Duodenal mucosa (tissue), 2 donors: ENCODE results near the gene ZAP70.

Source experiments
- H3K27ac ChIP-seq: one replicate; pipeline ENCODE4 v1.7.0; 2013; ENCODE audit warnings: low read depth, low read length
- H3K27me3 ChIP-seq, 2 donors: one replicate each; pipeline ENCODE4 v1.7.0; 2013; ENCODE audit warnings: low read length in 2 of 2, control low read depth in 1 of 2; ENCODE audit not compliant: insufficient read depth in 2 of 2, control insufficient read depth in 1 of 2
- H3K36me3 ChIP-seq, 2 donors: one replicate each; pipeline ENCODE4 v1.7.0; 2013; ENCODE audit warnings: low read length in 2 of 2, control low read depth in 1 of 2; ENCODE audit not compliant: insufficient read depth in 2 of 2, control insufficient read depth in 1 of 2
- H3K4me1 ChIP-seq, 2 donors: one replicate each; pipeline ENCODE4 v1.7.0; 2013; ENCODE audit warnings: low read length in 2 of 2, control low read depth in 1 of 2; ENCODE audit not compliant: insufficient read depth in 2 of 2, control insufficient read depth in 1 of 2
- H3K4me3 ChIP-seq, 2 donors: one replicate each; pipeline ENCODE4 v1.7.0; 2013; ENCODE audit warnings: low read length in 2 of 2, low read depth in 1 of 2
- H3K9ac ChIP-seq, 2 donors: one replicate each; pipeline ENCODE4 v1.7.0; 2013; ENCODE audit warnings: low read length in 2 of 2, low read depth in 1 of 2
- H3K9me3 ChIP-seq, 2 donors: one replicate each; pipeline ENCODE4 v1.7.0; 2013; ENCODE audit warnings: low read length in 2 of 2, control low read depth in 1 of 2; ENCODE audit not compliant: control insufficient read depth in 1 of 2

The ZAP70 gene

DNA sequence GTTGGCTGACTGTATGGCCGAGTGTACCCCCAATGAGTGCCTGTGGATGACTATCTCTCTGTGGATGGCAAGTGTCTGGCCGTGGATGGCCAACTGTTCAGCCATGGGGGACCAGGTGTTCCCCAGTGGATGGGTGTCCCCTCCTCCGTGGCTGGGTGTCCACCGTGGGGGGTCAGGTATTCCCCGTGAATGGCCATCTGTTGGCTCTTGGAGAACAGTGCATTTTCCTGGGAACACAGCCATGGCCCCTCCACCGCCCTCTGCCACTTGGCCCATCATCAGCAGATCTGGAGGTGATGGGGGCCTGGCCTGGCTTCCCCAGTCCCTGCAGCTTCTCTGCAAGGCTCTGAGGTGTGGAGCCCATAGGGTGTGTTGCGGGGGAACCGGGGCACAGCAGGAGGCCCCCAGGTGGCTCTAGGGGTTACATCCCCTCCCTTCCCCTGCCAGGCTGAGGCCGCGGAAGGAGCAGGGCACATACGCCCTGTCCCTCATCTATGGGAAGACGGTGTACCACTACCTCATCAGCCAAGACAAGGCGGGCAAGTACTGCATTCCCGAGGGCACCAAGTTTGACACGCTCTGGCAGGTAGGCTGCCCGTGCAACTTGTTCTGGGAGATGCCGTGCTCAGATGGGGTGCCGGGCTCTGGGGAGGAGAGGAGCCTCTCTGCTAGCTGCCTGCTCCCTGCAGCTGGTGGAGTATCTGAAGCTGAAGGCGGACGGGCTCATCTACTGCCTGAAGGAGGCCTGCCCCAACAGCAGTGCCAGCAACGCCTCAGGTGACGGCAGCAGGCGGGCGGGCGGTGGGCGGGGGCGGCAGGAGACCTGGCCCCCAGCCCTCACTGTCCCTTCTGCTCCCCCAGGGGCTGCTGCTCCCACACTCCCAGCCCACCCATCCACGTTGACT, 19.3 kb downstream of the ZAP70 start:
- H3K9me3 ChIP-seq, result no peaks in the 10 kb centered on the region
- H3K4me3 ChIP-seq, result no peak overlapping the region
- peaks cover 0 to 9% of the 10 kb centered on the region in 2 donors for H3K4me1 ChIP-seq
- H3K9ac ChIP-seq, result no peak overlapping the region
- no peak overlapping the region for H3K27ac ChIP-seq
- H3K27me3 ChIP-seq, result no peaks in the 10 kb centered on the region
- no peaks in the 10 kb centered on the region for H3K36me3 ChIP-seq

DNA sequence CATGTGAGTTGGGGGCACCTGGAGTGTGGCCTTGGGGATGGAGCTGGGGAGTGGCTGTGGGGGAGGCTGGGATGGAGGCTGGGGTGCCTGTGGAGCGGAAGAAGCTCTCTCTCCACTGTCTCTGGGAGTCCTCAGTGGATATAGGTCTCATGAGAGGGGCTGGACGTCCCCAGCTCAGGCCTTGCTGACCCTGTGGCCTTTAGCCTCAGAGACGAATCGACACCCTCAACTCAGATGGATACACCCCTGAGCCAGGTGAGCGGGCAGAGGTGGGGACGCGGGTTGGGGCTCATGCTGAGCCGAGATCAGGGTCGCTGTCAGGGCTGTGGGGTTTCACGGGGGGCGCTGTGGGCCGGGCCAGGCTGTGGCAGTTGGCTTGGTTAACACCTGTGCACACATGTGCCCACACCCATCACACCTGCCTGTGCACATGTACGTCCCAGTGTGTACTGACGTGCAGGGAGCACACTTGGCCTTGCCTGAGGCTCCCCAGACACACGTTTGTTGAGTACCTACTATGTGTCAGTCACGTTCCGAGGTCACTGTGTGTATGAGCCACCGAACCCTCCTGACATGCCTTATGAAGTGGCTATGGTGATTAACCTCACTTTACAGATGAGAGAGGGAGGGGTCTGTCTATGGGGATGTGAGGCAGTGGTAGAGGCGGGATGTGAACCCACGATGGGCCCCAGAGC, 20.1 kb downstream of the ZAP70 start:
- H3K4me3 ChIP-seq, result no peak overlapping the region
- no peaks in the 10 kb centered on the region for H3K9me3 ChIP-seq
- no peak overlapping the region for H3K27ac ChIP-seq
- peaks cover 0 to under 1% of the 10 kb centered on the region in 2 donors for H3K4me1 ChIP-seq
- H3K36me3 ChIP-seq, result no peaks in the 10 kb centered on the region
- H3K27me3 ChIP-seq, result no peaks in the 10 kb centered on the region
- no peak overlapping the region for H3K9ac ChIP-seq

DNA sequence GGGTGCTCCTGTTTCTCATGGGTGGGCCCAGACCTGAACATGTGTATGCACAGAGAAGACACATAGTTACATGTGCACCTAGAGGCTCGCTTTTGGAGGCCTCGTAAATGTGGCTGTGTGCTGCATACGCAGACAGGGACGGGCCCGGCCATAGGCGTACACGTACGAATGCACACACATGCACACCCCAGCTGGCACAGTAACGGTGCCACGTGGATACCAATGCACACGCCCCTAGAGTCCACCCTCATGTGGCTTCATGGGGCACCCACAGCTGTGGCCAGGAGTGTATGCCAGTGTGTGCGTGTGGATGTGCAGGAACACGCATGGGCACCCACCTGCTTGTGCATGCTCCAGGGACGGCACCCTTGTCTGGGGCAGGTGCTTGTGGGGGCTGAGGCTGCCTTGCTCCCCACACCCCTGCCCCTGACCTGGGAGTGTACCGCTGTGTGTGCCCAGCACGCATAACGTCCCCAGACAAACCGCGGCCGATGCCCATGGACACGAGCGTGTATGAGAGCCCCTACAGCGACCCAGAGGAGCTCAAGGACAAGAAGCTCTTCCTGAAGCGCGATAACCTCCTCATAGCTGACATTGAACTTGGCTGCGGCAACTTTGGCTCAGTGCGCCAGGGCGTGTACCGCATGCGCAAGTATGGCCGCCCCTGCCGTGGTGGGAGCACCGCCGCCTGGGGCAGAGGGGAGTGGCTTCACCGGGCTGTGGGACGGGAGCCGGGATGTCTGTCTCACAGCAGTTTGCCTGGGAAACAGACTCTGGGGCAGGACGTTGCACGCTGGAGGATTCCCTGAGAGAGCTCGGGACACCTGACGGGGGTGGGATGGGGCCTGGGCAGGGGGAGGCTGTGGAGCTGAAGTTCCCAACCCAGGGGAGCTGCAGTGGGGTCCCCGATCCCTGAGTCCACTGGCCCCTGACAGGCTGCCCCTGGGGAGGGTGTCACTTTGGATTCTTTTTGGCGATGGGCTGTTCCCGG, 21.0 kb downstream of the ZAP70 start:
- Histone ChIP-seq H3K9ac (no peak overlapping the region), H3K9me3 (no peaks in the 10 kb centered on the region), H3K27ac (no peak overlapping the region), H3K4me3 (no peak overlapping the region), H3K27me3 (no peaks in the 10 kb centered on the region), H3K4me1 (no peaks in the 10 kb centered on the region), H3K36me3 (no peaks in the 10 kb centered on the region)

DNA sequence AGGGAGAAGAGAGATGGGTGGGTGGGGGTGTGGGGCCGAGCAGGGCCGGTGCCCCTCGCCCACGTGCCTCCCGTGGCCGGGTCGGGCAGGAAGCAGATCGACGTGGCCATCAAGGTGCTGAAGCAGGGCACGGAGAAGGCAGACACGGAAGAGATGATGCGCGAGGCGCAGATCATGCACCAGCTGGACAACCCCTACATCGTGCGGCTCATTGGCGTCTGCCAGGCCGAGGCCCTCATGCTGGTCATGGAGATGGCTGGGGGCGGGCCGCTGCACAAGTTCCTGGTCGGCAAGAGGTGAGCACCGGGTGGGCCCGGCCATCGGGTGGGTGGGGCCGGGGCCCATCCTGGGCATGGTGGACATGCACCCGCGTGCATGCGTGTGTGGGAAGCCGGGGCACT, 21.8 kb downstream of the ZAP70 start:
- H3K27me3 ChIP-seq, result no peaks in the 10 kb centered on the region
- H3K9ac ChIP-seq, result no peak overlapping the region
- H3K36me3 ChIP-seq, result no peaks in the 10 kb centered on the region
- H3K4me1 ChIP-seq, result no peaks in the 10 kb centered on the region
- no peak overlapping the region for H3K4me3 ChIP-seq
- no peaks in the 10 kb centered on the region for H3K9me3 ChIP-seq
- no peak overlapping the region for H3K27ac ChIP-seq

DNA sequence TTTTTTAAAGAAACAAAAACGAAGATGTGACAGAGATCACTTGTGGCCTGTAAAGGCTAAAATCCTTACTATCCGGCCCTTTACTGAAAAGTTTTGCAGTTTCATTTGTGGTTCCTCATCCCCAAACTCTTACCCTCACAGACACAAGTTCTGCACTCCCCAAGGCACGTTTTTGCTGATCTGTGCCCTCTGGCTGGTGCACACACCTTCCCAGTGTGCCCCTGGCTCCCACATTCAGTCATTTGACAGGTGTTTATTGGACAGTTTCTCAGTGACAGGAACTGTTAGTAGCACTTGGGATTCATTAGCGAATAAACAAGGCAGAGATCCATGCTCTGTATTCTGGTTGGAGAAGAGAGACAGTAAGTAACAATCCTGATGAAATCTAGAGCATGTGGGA, 22.8 kb downstream of the ZAP70 start:
- no peak overlapping the region for H3K27ac ChIP-seq
- H3K4me1 ChIP-seq, result no peaks in the 10 kb centered on the region
- H3K4me3 ChIP-seq, result no peak overlapping the region
- H3K27me3 ChIP-seq, result no peaks in the 10 kb centered on the region
- no peaks in the 10 kb centered on the region for H3K9me3 ChIP-seq
- no peaks in the 10 kb centered on the region for H3K36me3 ChIP-seq
- H3K9ac ChIP-seq, result no peak overlapping the region

DNA sequence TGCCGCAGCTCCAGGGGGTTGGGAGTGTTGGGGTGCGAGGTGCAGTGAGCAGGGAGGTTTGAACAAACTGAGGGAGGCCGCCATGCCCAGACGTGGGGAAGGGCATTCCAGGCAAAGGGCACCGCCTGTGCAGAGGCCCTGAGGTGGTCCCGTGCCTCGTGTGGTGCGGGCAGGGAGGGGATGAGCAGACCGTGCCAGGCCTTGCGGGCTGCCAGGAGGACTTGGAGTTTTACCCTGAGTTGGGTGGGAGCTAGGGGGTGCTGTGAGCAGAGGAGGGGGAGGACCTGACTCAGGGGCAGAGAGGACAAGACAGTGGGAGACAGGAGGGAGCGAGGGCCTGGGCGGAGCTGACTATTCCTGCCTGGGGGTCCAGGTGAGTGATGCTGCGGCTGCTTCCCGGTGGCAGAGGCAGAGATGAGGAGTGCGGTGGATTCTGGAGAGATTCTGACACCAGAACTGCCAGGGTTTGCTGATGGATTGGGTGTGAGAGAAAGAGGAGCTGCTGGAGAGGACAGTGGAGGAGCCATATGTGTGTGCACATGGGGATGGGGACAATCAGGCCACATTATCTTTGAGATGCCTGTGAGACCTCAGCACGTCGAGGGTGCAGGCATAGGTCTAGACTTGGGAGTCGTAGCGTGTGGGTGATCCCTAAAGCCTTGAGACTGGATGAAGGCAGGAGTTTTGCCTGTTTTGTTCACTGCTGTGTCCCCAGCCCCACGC, 23.4 kb downstream of the ZAP70 start:
- H3K4me1 ChIP-seq, result no peaks in the 10 kb centered on the region
- no peaks in the 10 kb centered on the region for H3K36me3 ChIP-seq
- H3K9me3 ChIP-seq, result no peaks in the 10 kb centered on the region
- no peak overlapping the region for H3K27ac ChIP-seq
- H3K9ac ChIP-seq, result no peak overlapping the region
- no peak overlapping the region for H3K4me3 ChIP-seq
- H3K27me3 ChIP-seq, result no peaks in the 10 kb centered on the region

DNA sequence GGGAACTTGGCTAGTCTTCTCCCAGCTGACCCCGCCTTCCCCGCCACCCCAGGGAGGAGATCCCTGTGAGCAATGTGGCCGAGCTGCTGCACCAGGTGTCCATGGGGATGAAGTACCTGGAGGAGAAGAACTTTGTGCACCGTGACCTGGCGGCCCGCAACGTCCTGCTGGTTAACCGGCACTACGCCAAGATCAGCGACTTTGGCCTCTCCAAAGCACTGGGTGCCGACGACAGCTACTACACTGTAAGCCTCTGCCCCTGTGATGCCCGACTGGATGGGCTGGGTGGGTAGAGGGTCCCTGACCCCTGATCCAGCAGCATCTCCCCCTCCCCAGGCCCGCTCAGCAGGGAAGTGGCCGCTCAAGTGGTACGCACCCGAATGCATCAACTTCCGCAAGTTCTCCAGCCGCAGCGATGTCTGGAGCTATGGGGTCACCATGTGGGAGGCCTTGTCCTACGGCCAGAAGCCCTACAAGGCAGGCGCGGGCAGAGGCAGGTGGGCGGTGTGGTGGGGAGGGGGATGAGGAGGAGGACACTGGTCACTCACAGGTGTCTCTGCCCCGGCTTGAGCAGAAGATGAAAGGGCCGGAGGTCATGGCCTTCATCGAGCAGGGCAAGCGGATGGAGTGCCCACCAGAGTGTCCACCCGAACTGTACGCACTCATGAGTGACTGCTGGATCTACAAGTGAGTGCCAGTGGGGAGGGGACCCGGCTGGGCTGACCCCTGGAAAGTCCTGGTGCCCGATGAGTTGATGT, 24.2 kb downstream of the ZAP70 start:
- Histone ChIP-seq H3K27me3 (no peaks in the 10 kb centered on the region), H3K27ac (no peak overlapping the region), H3K9me3 (no peaks in the 10 kb centered on the region), H3K9ac (no peak overlapping the region), H3K4me3 (no peak overlapping the region), H3K4me1 (no peaks in the 10 kb centered on the region), H3K36me3 (no peaks in the 10 kb centered on the region)

DNA sequence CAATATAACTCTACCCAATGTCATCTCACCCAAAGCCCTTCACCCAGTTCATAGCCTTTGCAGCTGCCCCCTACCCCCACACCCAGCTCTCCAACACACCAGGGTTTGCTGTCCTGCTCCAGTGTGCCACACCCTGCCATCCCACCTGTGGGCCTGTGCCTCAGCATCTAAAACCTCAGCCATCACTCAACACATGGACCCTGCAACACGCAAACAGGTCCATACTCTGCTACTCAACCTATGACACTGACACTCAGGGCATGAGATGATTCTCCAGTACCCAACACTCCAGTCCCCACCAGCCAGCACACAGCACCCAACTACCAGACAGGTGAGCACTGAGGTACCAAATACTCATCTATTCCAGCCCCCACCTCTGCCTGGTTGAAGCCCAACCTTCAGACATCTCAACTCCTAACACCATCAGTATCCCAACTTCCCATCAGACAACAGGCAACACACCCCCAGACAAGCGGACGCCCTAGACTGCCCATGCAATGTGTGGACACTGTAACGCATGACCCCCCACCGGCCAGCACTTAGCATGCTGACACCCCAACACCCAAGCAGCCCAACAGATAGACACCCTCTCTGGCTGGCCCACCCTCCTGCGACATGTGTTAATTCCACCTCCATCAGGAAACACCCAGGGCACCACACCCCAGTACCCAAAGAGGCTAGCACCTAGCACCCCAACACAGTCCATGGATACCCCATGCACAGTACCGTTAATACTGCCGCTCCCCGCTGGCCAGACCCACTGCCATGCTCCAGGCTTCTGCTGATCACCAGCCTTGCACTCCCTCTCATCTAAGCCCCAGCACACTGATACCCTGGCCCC, 25.0 kb downstream of the ZAP70 start:
- Histone ChIP-seq H3K4me3 (no peak overlapping the region), H3K27ac (no peak overlapping the region), H3K4me1 (no peaks in the 10 kb centered on the region), H3K27me3 (no peaks in the 10 kb centered on the region), H3K9me3 (no peaks in the 10 kb centered on the region), H3K36me3 (no peaks in the 10 kb centered on the region), H3K9ac (no peak overlapping the region)
